HepG2 (cell line): ENCODE measurements around the gene WFDC1. TPM values are rescaled to one million over a fixed set of nuclear protein-coding genes. Genes with fewer than 3 reads are reported as not detected.

ENCODE experiments used
- ATAC-seq: fragments of 200-7000 bp; cut with Tn5 transposase; 3 replicates; pipeline ENCODE4 v1.9.1; 2020; ENCODE audit warnings: mild to moderate bottlenecking, moderate library complexity
- BruUV-seq: library from RNA; stranded (reverse); fragments of 400-500 nt; replicated peaks from 2 replicates; lab custom pipeline; 2021; lab: Mats Ljungman, UMichigan
- CTCF ChIA-PET: fragments of 300-600 bp; formaldehyde crosslinking; extraction: SDS; loops from one replicate; lab custom pipeline; 2021; ENCODE audit warnings: low total read pairs, inconsistent platforms, low intra/inter-chr PET ratio; lab: Yijun Ruan, JAX
- POLR2A ChIA-PET: fragments of 350-600 bp; sonication (Branson Sonifier 250); formaldehyde crosslinking; loops from one replicate; lab custom pipeline; 2020; ENCODE audit warnings: antibody characterized with exemption, inconsistent platforms; lab: Yijun Ruan, JAX
- DNase-seq: peaks from one replicate; pipeline ENCODE4 v3.0.0-alpha.2; 2015; ENCODE audit warnings: low spot score
- FAIRE-seq: peaks from 3 replicates; lab custom pipeline; 2011; peaks lifted over from hg19 to GRCh38; lab: Jason Lieb, UNC
- H2AFZ ChIP-seq: one replicate; pipeline ENCODE4 v1.6.1; 2011; ENCODE audit warnings: low read length, inconsistent platforms
- H3K27ac ChIP-seq: fragments of 300-600 bp; 3 replicates; pipeline ENCODE4 v1.8.0; 2011; ENCODE audit warnings: mixed run types, mild to moderate bottlenecking, mixed read lengths, low read length, inconsistent platforms; ENCODE audit not compliant: insufficient read depth; ENCODE audit errors: extremely low read length
- H3K27me3 ChIP-seq, 2 experiments: fragments of 200-600 bp in 1 of 2; 2 replicates in 1 of 2; 3 replicates in 1 of 2; pipeline versions ENCODE4 v1.6.0 to v1.8.0; 2011; ENCODE audit warnings: low read length in 2 of 2, mild to moderate bottlenecking in 2 of 2, moderate library complexity in 2 of 2, inconsistent platforms in 1 of 2; ENCODE audit not compliant: insufficient read depth in 2 of 2, control insufficient read depth in 1 of 2
- H3K36me3 ChIP-seq, 2 experiments: fragments of 200-600 bp in 1 of 2; replicated peaks in 1 of 2; 2 replicates in 1 of 2; 3 replicates in 1 of 2; pipeline versions ENCODE4 v1.5.1 to v1.8.0; 2011; ENCODE audit warnings: low read length in 2 of 2, inconsistent platforms in 1 of 2; ENCODE audit not compliant: insufficient read depth in 2 of 2, control insufficient read depth in 1 of 2
- H3K4me1 ChIP-seq: 2 replicates; pipeline ENCODE4 v1.5.1; 2012; ENCODE audit warnings: low read length, inconsistent platforms; ENCODE audit not compliant: insufficient read depth
- H3K4me2 ChIP-seq: 2 replicates; pipeline ENCODE4 v1.6.0; 2011; ENCODE audit warnings: low read depth, low read length, inconsistent platforms
- H3K4me3 ChIP-seq, 3 experiments: fragments of 200-600 bp in 1 of 3; sonication (generic), shearing (Covaris generic) in 1 of 3; replicated peaks in 1 of 3; 2 replicates each; pipeline ENCODE4 v1.5.1; 2011 to 2016; ENCODE audit warnings: low read length in 3 of 3, inconsistent platforms in 2 of 3, low read depth in 2 of 3, mild to moderate bottlenecking in 2 of 3, control low read depth in 1 of 3, mixed read lengths in 1 of 3; ENCODE audit not compliant: insufficient read depth in 1 of 3
- H3K79me2 ChIP-seq: one replicate; pipeline ENCODE4 v1.6.1; 2011; ENCODE audit warnings: low read length, inconsistent platforms; ENCODE audit not compliant: insufficient read depth
- H3K9ac ChIP-seq: 2 replicates; pipeline ENCODE4 v1.6.0; 2011; ENCODE audit warnings: mild to moderate bottlenecking, low read depth, low read length, inconsistent platforms; ENCODE audit not compliant: insufficient read depth
- H3K9me3 ChIP-seq: 2 replicates; pipeline ENCODE4 v1.5.1; 2012; ENCODE audit warnings: mild to moderate bottlenecking, low read length
- H4K20me1 ChIP-seq: 2 replicates; pipeline ENCODE4 v1.6.0; 2011; ENCODE audit warnings: inconsistent platforms, mild to moderate bottlenecking, low read length, moderate library complexity; ENCODE audit not compliant: insufficient read depth
- AHR ChIP-seq: IDR thresholded peaks from 2 replicates; pipeline ENCODE4 v1.6.1; 2018; ENCODE audit warnings: missing genetic modification reagents, missing compliant biosample characterization
- CEBPB ChIP-seq: IDR thresholded peaks from 2 replicates; pipeline ENCODE4 v1.6.1; 2011; ENCODE audit warnings: low read depth, low read length, improper control_type of control experiment, borderline replicate concordance
- DNMT3B ChIP-seq: conservative IDR thresholded peaks from 2 replicates; pipeline ENCODE4 v1.6.1; 2016; ENCODE audit warnings: missing biosample characterization, control low read depth
- ELF3 ChIP-seq: IDR thresholded peaks from 2 replicates; pipeline ENCODE4 v1.6.1; 2016; ENCODE audit warnings: missing genetic modification reagents, missing compliant biosample characterization
- FOSL1 ChIP-seq: sonication (generic); formaldehyde crosslinking; IDR thresholded peaks from 2 replicates; pipeline ENCODE4 v1.9.0; 2021; ENCODE audit warnings: missing genetic modification reagents, borderline replicate concordance
- FOXP1 ChIP-seq, 2 experiments: fragments of 450-650 bp in 1 of 2; IDR thresholded peaks; 2 replicates each; pipeline ENCODE4 v1.6.1; 2017 to 2018; ENCODE audit warnings: antibody characterized with exemption in 1 of 2
- GATAD2A ChIP-seq: IDR thresholded peaks from 2 replicates; pipeline ENCODE4 v1.6.1; 2016
- HOMEZ ChIP-seq: IDR thresholded peaks from 2 replicates; pipeline ENCODE4 v1.6.1; 2016; ENCODE audit warnings: low read depth
- PPARG ChIP-seq: conservative IDR thresholded peaks from 2 replicates; pipeline ENCODE4 v1.6.1; 2016; ENCODE audit warnings: missing biosample characterization, missing genetic modification reagents
- REXO4 ChIP-seq: sonication (generic); formaldehyde crosslinking; IDR thresholded peaks from 2 replicates; pipeline ENCODE4 v1.8.0; 2022; ENCODE audit warnings: missing genetic modification reagents, mild to moderate bottlenecking, borderline replicate concordance
- RXRB ChIP-seq: IDR thresholded peaks from 2 replicates; pipeline ENCODE4 v1.6.1; 2016; ENCODE audit warnings: borderline replicate concordance, missing genetic modification reagents, missing compliant biosample characterization
- SOX5 ChIP-seq: IDR thresholded peaks from 2 replicates; pipeline ENCODE4 v1.6.1; 2016; ENCODE audit warnings: borderline replicate concordance
- SOX6 ChIP-seq, 2 experiments: fragments of 450-650 bp in 1 of 2; sonication (generic) in 1 of 2; formaldehyde crosslinking in 1 of 2; IDR thresholded peaks; 2 replicates each; pipeline versions ENCODE4 v1.4.0 to v1.6.1; 2017 to 2020; ENCODE audit warnings: antibody characterized with exemption in 1 of 2, mild to moderate bottlenecking in 1 of 2, missing genetic modification reagents in 1 of 2
- ZNF180 ChIP-seq: sonication (generic); formaldehyde crosslinking; IDR thresholded peaks from 2 replicates; pipeline ENCODE4 v1.4.0; 2020; ENCODE audit warnings: low read depth, missing genetic modification reagents, borderline replicate concordance
- ZNF207 ChIP-seq: fragments of 450-650 bp; IDR thresholded peaks from 2 replicates; pipeline ENCODE4 v1.6.1; 2016; ENCODE audit warnings: antibody characterized with exemption, borderline replicate concordance
- ZNF264 ChIP-seq: sonication (generic); formaldehyde crosslinking; IDR thresholded peaks from 2 replicates; pipeline ENCODE4 v1.4.0; 2020; ENCODE audit warnings: missing genetic modification reagents
- ZNF629 ChIP-seq: sonication (generic); formaldehyde crosslinking; conservative IDR thresholded peaks from 2 replicates; pipeline ENCODE4 v1.5.0; 2020; ENCODE audit warnings: missing genetic modification reagents
- ZNF788 ChIP-seq: sonication (generic); formaldehyde crosslinking; IDR thresholded peaks from 2 replicates; pipeline ENCODE4 v1.5.0; 2020; ENCODE audit warnings: mild to moderate bottlenecking, missing genetic modification reagents, borderline replicate concordance
- ZUFSP ChIP-seq: sonication (generic); formaldehyde crosslinking; IDR thresholded peaks from 2 replicates; pipeline ENCODE4 v1.9.0; 2021; ENCODE audit warnings: missing genetic modification reagents, mild to moderate bottlenecking, borderline replicate concordance
- WGBS: methylation state at CpG from one replicate; pipeline ENCODE4 v1.1.6; 2017; ENCODE audit warnings: low lambda C conversion rate; 5-methylcytosine and 5-hydroxymethylcytosine counted together
- in situ Hi-C: cut with HindIII; loops from 2 replicates; pipeline ENCODE4 v1.10.0; 2017; ENCODE audit warnings: low pct_unique_long_range_greater_than_20kb; ENCODE audit not compliant: extremely low pct_ligation_motif_present
- intact Hi-C: fragments of 100-400 bp; cut with micrococcal nuclease; formaldehyde crosslinking; loops from one replicate; pipeline ENCODE4 v1.10.0; 2022; ENCODE audit not compliant: unreplicated experiment
- polyA plus RNA-seq, 8 experiments: library from polyadenylated mRNA; depleted of rRNA in 3 of 8; stranded (reverse) in 7 of 8; unstranded in 1 of 8; fragments of >200 nt; fragmentation: Illumina TruSeq in 4 of 8; extraction: Trizol in 4 of 8; gene quantifications; 2 replicates each; pipeline versions ENCODE4 v1.2.1 to v1.2.3, GENCODE V29; 2011 to 2016; ENCODE audit warnings: low read depth in 4 of 8, missing spikeins in 1 of 8, mixed read lengths in 1 of 8; ENCODE audit not compliant: insufficient read depth in 1 of 8
- total RNA-seq, 5 experiments: library from RNA; depleted of rRNA; stranded (reverse); fragments of >200 nt; fragmentation: Illumina TruSeq; extraction: Trizol; gene quantifications; 2 replicates each; pipeline ENCODE4 v1.2.3, GENCODE V29; 2016; ENCODE audit warnings: low read depth in 1 of 5
- TF ChIP-seq, protein P1 (sequence below): sonication (generic); formaldehyde crosslinking; IDR thresholded peaks from 2 replicates; pipeline ENCODE4 v1.5.0; 2020; ENCODE audit warnings: mild to moderate bottlenecking, missing genetic modification reagents

The WFDC1 gene
- total and polyA plus RNA-seq, 2 of the 13 experiments (the other 11 are each of a cell fraction or from before 2014, with no cell fraction given) = not detected

GRCh38 chr16:84358601-84359295 lies 64.1 kb downstream of the WFDC1 start:
- POLR2A ChIA-PET = no interaction called here
- DNase-seq (no peak), ATAC-seq (peak; percentile 27), FAIRE-seq (no peak)
- no peaks in the 10 kb centered on the region; the same call in 1 of the 2 replicates for H4K20me1 ChIP-seq
- BruUV-seq = no TSS peak
- H3K4me2 ChIP-seq = peak overlapping the region; percentile 53
- in situ Hi-C loops = no loop called here
- no peak overlapping the region for H3K9ac ChIP-seq
- H3K27me3 ChIP-seq = peaks cover 0 to 36% of the 10 kb centered on the region in 2 experiments; a peak in 3 of 5 replicates
- intact Hi-C loops = no loop called here
- H3K36me3 ChIP-seq = no peaks in the 10 kb centered on the region
- 22% methylated on average over 14 of the region's 14 CpGs for WGBS
- peaks cover 46% of the 10 kb centered on the region for H3K4me1 ChIP-seq
- no peak overlapping the region for H3K27ac ChIP-seq
- H2AFZ ChIP-seq = no peak overlapping the region
- H3K79me2 ChIP-seq = no peaks in the 10 kb centered on the region
- CTCF ChIA-PET = no interaction called here
- no peak overlapping the region for H3K4me3 ChIP-seq
- H3K9me3 ChIP-seq = no peaks in the 10 kb centered on the region
- TF ChIP-seq AHR (no peak), GATAD2A (CRISPR knock-in tag) (no peak), RXRB (CRISPR knock-in tag) (peak; percentile 28; the same call in 1 of the 2 replicates), ZNF207 (no peak), ZNF629 (CRISPR knock-in tag) (peak; percentile 62), ZNF788 (CRISPR knock-in tag) (no peak), PPARG (CRISPR knock-in tag) (peak; percentile 57; the same call in 1 of the 2 replicates), ZNF180 (CRISPR knock-in tag) (no peak), FOSL1 (CRISPR knock-in tag) (no peak), SOX6 (IDR thresholded peaks at IDR 0.05) (no peak), SOX6 (CRISPR knock-in tag; IDR thresholded peaks at IDR 0.05) (peak; percentile 65), FOXP1 (IDR thresholded peaks at IDR 0.05) (no peak), FOXP1 (CRISPR knock-in tag; IDR thresholded peaks at IDR 0.05) (0 out of 2 replicates have a peak, but pooled peaks have one; percentile 25), DNMT3B (CRISPR knock-in tag) (no peak), REXO4 (CRISPR knock-in tag) (no peak), CEBPB (no peak), ZNF264 (CRISPR knock-in tag) (no peak), ZUFSP (CRISPR knock-in tag) (no peak), SOX5 (CRISPR knock-in tag) (peak; percentile 81; the same call in 1 of the 2 replicates), HOMEZ (CRISPR knock-in tag) (no peak), ELF3 (0 out of 2 replicates have a peak, but pooled peaks have one; percentile 15)
- TF ChIP-seq, protein P1, sequence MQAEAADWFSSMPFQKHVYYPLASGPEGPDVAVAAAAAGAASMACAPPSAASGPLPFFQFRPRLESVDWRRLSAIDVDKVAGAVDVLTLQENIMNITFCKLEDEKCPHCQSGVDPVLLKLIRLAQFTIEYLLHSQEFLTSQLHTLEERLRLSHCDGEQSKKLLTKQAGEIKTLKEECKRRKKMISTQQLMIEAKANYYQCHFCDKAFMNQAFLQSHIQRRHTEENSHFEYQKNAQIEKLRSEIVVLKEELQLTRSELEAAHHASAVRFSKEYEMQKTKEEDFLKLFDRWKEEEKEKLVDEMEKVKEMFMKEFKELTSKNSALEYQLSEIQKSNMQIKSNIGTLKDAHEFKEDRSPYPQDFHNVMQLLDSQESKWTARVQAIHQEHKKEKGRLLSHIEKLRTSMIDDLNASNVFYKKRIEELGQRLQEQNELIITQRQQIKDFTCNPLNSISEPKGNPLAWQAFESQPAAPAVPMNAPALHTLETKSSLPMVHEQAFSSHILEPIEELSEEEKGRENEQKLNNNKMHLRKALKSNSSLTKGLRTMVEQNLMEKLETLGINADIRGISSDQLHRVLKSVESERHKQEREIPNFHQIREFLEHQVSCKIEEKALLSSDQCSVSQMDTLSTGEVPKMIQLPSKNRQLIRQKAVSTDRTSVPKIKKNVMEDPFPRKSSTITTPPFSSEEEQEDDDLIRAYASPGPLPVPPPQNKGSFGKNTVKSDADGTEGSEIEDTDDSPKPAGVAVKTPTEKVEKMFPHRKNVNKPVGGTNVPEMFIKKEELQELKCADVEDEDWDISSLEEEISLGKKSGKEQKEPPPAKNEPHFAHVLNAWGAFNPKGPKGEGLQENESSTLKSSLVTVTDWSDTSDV (CRISPR knock-in tag) = no peak
